H1 (cell line): ENCODE measurements around the gene ACACB. TPM values are rescaled to one million over a fixed set of nuclear protein-coding genes. Genes with fewer than 3 reads are reported as not detected.

Experiments used
- CTCF ChIA-PET: fragments of 300-600 bp; sonication (Branson Sonifier 250); formaldehyde crosslinking; loops from one replicate; lab custom pipeline; 2021; ENCODE audit not compliant: partially characterized antibody; lab: Charles Lee
- POLR2A ChIA-PET: fragments of 300-600 bp; sonication (Branson Sonifier 250); formaldehyde crosslinking; loops from one replicate; lab custom pipeline; 2021; ENCODE audit warnings: inconsistent platforms; ENCODE audit not compliant: partially characterized antibody; lab: Charles Lee
- DNase-seq, 2 experiments: peaks; one replicate each; pipeline versions ENCODE4 v3.0.0 to v3.0.0-alpha.2; 2010 to 2022; ENCODE audit warnings: low spot score in 2 of 2, low read depth in 1 of 2, mixed read lengths in 1 of 2
- FAIRE-seq: peaks from 2 replicates; lab custom pipeline; 2011; peaks lifted over from hg19 to GRCh38; lab: Jason Lieb, UNC
- H2AFZ ChIP-seq: 2 replicates; pipeline ENCODE4 v1.8.1; 2012; ENCODE audit warnings: low read length, inconsistent platforms
- H2AK5ac ChIP-seq: 2 replicates; pipeline ENCODE4 v1.6.1; 2013; ENCODE audit warnings: low read depth, low read length
- H2BK120ac ChIP-seq: replicated peaks from 2 replicates; pipeline ENCODE3; 2013; ENCODE audit warnings: low read depth, low read length, inconsistent platforms
- H2BK12ac ChIP-seq: 2 replicates; pipeline ENCODE4 v1.6.1; 2013; ENCODE audit warnings: low read depth, low read length
- H2BK15ac ChIP-seq: 2 replicates; pipeline ENCODE4 v1.6.1; 2013; ENCODE audit warnings: low read length
- H2BK20ac ChIP-seq: 2 replicates; pipeline ENCODE4 v1.6.1; 2013; ENCODE audit warnings: low read length
- H2BK5ac ChIP-seq: 2 replicates; pipeline ENCODE4 v1.6.1; 2013; ENCODE audit warnings: low read depth, low read length
- H3K14ac ChIP-seq: 2 replicates; pipeline ENCODE4 v1.6.1; 2013; ENCODE audit warnings: inconsistent platforms; ENCODE audit not compliant: insufficient read length
- H3K18ac ChIP-seq: 2 replicates; pipeline ENCODE4 v1.6.1; 2013; ENCODE audit warnings: low read length; ENCODE audit errors: extremely low read depth
- H3K23ac ChIP-seq: 2 replicates; pipeline ENCODE4 v1.6.1; 2013; ENCODE audit warnings: inconsistent platforms; ENCODE audit not compliant: insufficient read length
- H3K23me2 ChIP-seq: 2 replicates; pipeline ENCODE4 v1.6.1; 2013; ENCODE audit warnings: low read depth, low read length
- H3K27ac ChIP-seq: 2 replicates; pipeline ENCODE4 v1.6.1; 2011; ENCODE audit warnings: low read depth, low read length, inconsistent platforms
- H3K27me3 ChIP-seq, 4 experiments: replicated peaks in 1 of 4; 1 replicate in 1 of 4; 2 replicates in 3 of 4; pipeline versions ENCODE4 v1.6.1 to v1.8.1; 2011 to 2013; ENCODE audit warnings: low read length in 3 of 4, mild to moderate bottlenecking in 3 of 4, inconsistent platforms in 2 of 4, mixed read lengths in 2 of 4, moderate library complexity in 1 of 4; ENCODE audit not compliant: control insufficient read depth in 3 of 4, insufficient read depth in 3 of 4; ENCODE audit errors: extremely low read depth in 1 of 4
- H3K36me3 ChIP-seq, 4 experiments: 2 replicates each; pipeline versions ENCODE4 v1.6.1 to v1.8.1; 2011 to 2013; ENCODE audit warnings: mild to moderate bottlenecking in 4 of 4, low read length in 3 of 4, moderate library complexity in 2 of 4, control low read depth in 1 of 4, inconsistent platforms in 1 of 4; ENCODE audit not compliant: insufficient read depth in 4 of 4, control insufficient read depth in 2 of 4
- H3K4ac ChIP-seq: replicated peaks from 2 replicates; pipeline ENCODE3; 2013; ENCODE audit warnings: low read length, low read depth, mixed read lengths, inconsistent platforms; ENCODE audit not compliant: insufficient read length
- H3K4me1 ChIP-seq, 4 experiments: replicated peaks in 1 of 4; 1 replicate in 1 of 4; 2 replicates in 3 of 4; pipeline versions ENCODE4 v1.6.1 to v1.8.1; 2011 to 2013; ENCODE audit warnings: low read length in 3 of 4, inconsistent platforms in 2 of 4, mixed read lengths in 1 of 4; ENCODE audit not compliant: insufficient read depth in 4 of 4, control insufficient read depth in 3 of 4
- H3K4me2 ChIP-seq, 2 experiments: 2 replicates each; pipeline versions ENCODE4 v1.6.1 to v1.8.1; 2011 to 2013; ENCODE audit warnings: low read depth in 2 of 2, low read length in 2 of 2, control low read depth in 1 of 2, inconsistent platforms in 1 of 2, mild to moderate bottlenecking in 1 of 2; ENCODE audit not compliant: insufficient read depth in 1 of 2
- H3K4me3 ChIP-seq, 4 experiments: fragments of 200-600, 300-600 bp in 1 of 4; sonication (generic), shearing (Covaris generic), sonication (Bioruptor Twin) in 1 of 4; 2 replicates each; pipeline versions ENCODE4 v1.5.1 to v1.8.1; 2011 to 2016; ENCODE audit warnings: low read length in 4 of 4, low read depth in 3 of 4, control low read depth in 2 of 4, inconsistent platforms in 2 of 4, mild to moderate bottlenecking in 2 of 4, mixed read lengths in 1 of 4, moderate library complexity in 1 of 4; ENCODE audit not compliant: insufficient read depth in 2 of 4; ENCODE audit errors: extremely low read depth in 1 of 4
- H3K56ac ChIP-seq: replicated peaks from 2 replicates; pipeline ENCODE3; 2013; ENCODE audit warnings: low read depth, mild to moderate bottlenecking, mixed read lengths, low read length, inconsistent platforms; ENCODE audit not compliant: insufficient read length
- H3K79me1 ChIP-seq: 2 replicates; pipeline ENCODE4 v1.6.1; 2013; ENCODE audit warnings: low read depth, low read length, control low read depth
- H3K79me2 ChIP-seq, 2 experiments: 2 replicates each; pipeline versions ENCODE4 v1.6.1 to v1.8.1; 2012 to 2013; ENCODE audit warnings: low read length in 2 of 2, mild to moderate bottlenecking in 2 of 2, inconsistent platforms in 1 of 2; ENCODE audit not compliant: insufficient read depth in 2 of 2, control insufficient read depth in 1 of 2
- H3K9ac ChIP-seq, 4 experiments: replicated peaks in 1 of 4; 1 replicate in 1 of 4; 2 replicates in 3 of 4; pipeline versions ENCODE4 v1.6.1 to v1.8.1; 2011 to 2013; ENCODE audit warnings: low read depth in 3 of 4, low read length in 3 of 4, control low read depth in 2 of 4, mild to moderate bottlenecking in 2 of 4, moderate library complexity in 2 of 4, inconsistent platforms in 1 of 4; ENCODE audit errors: extremely low read depth in 1 of 4
- H3K9me3 ChIP-seq, 2 experiments: 2 replicates each; pipeline versions ENCODE4 v1.6.1 to v1.8.1; 2012 to 2013; ENCODE audit warnings: mild to moderate bottlenecking in 2 of 2, moderate library complexity in 2 of 2, control low read depth in 1 of 2, inconsistent platforms in 1 of 2, low read depth in 1 of 2, low read length in 1 of 2, mixed read lengths in 1 of 2; ENCODE audit not compliant: insufficient read depth in 2 of 2
- H4K20me1 ChIP-seq, 2 experiments: replicated peaks in 1 of 2; 2 replicates each; pipeline versions ENCODE3 to v1.8.1; 2011 to 2013; ENCODE audit warnings: inconsistent platforms in 2 of 2, low read length in 2 of 2, mild to moderate bottlenecking in 1 of 2; ENCODE audit not compliant: insufficient read depth in 2 of 2, control insufficient read depth in 1 of 2
- H4K5ac ChIP-seq: 2 replicates; pipeline ENCODE4 v1.6.1; 2013; ENCODE audit warnings: low read length, low read depth, mixed read lengths, inconsistent platforms; ENCODE audit not compliant: insufficient read length
- H4K8ac ChIP-seq: 2 replicates; pipeline ENCODE4 v1.8.0; 2013; ENCODE audit warnings: mild to moderate bottlenecking, moderate library complexity, low read length, inconsistent platforms; ENCODE audit not compliant: insufficient read depth; ENCODE audit errors: extremely low read depth
- H4K91ac ChIP-seq: replicated peaks from 2 replicates; pipeline ENCODE3; 2013; ENCODE audit warnings: low read length, mixed read lengths, inconsistent platforms; ENCODE audit not compliant: insufficient read length
- ASH2L ChIP-seq: fragments of 200-600, 300-600 bp; sonication (generic); IDR thresholded peaks from one replicate; pipeline ENCODE4 v1.7.1; 2017; ENCODE audit warnings: low read length
- ATF2 ChIP-seq: IDR thresholded peaks from 2 replicates; pipeline ENCODE4 v1.6.1; 2012; ENCODE audit warnings: low read length, inconsistent platforms
- BCL11A ChIP-seq, 2 experiments: IDR thresholded peaks; one replicate each; pipeline ENCODE4 v1.6.1; 2011; ENCODE audit warnings: low read depth in 2 of 2, low read length in 2 of 2, mild to moderate bottlenecking in 2 of 2
- CBX8 ChIP-seq: fragments of 300-800, 300-1000 bp; sonication (generic); IDR thresholded peaks from 2 replicates; pipeline ENCODE4 v1.7.1; 2016; ENCODE audit warnings: low read depth, low read length, borderline replicate concordance
- CHD1 ChIP-seq: IDR thresholded peaks from 2 replicates; pipeline ENCODE4 v1.6.1; 2012; ENCODE audit warnings: low read depth, low read length, improper control_type of control experiment
- POLR2AphosphoS5 ChIP-seq: IDR thresholded peaks from 2 replicates; pipeline ENCODE4 v1.6.1; 2011; ENCODE audit warnings: low read depth, low read length
- RAD21 ChIP-seq, 2 experiments: IDR thresholded peaks in 1 of 2; conservative IDR thresholded peaks in 1 of 2; 2 replicates each; pipeline ENCODE4 v1.6.1; 2011; ENCODE audit warnings: low read depth in 2 of 2, low read length in 2 of 2, improper control_type of control experiment in 1 of 2, inconsistent platforms in 1 of 2, mild to moderate bottlenecking in 1 of 2, moderate library complexity in 1 of 2
- RNF2 ChIP-seq: fragments of 200-900, 300-1000 bp; sonication (generic); IDR thresholded peaks from 2 replicates; pipeline ENCODE4 v1.7.1; 2016; ENCODE audit warnings: borderline replicate concordance, low read depth, mild to moderate bottlenecking, antibody characterized with exemption, low read length; ENCODE audit not compliant: poor library complexity, severe bottlenecking; ENCODE audit errors: missing control alignments
- RXRA ChIP-seq: IDR thresholded peaks from 2 replicates; pipeline ENCODE4 v1.6.1; 2011; ENCODE audit warnings: low read depth, mild to moderate bottlenecking, low read length, moderate library complexity; ENCODE audit not compliant: insufficient read depth
- SIX5 ChIP-seq: IDR thresholded peaks from 2 replicates; pipeline ENCODE4 v1.6.1; 2011; ENCODE audit warnings: mild to moderate bottlenecking, low read depth, low read length
- YY1 ChIP-seq: IDR thresholded peaks from 2 replicates; pipeline ENCODE4 v1.6.1; 2011; ENCODE audit warnings: low read depth, mild to moderate bottlenecking, low read length
- WGBS, 2 experiments: shearing (Covaris generic) in 1 of 2; methylation state at CpG; one replicate each; pipeline versions ENCODE4 v1.1.6 to v1.1.7; 2013 to 2015; ENCODE audit warnings: low lambda C conversion rate in 2 of 2, mixed read lengths in 2 of 2, inconsistent platforms in 1 of 2, low coverage in 1 of 2, missing lambda C conversion rate in 1 of 2; ENCODE audit not compliant: insufficient replicate concordance in 2 of 2, insufficient coverage in 1 of 2, insufficient read length in 1 of 2; ENCODE audit errors: extremely low coverage in 1 of 2, missing lambda C conversion rate in 1 of 2; 5-methylcytosine and 5-hydroxymethylcytosine counted together
- polyA plus RNA-seq, 7 experiments: library from polyadenylated mRNA; depleted of rRNA in 3 of 7; stranded (reverse) in 5 of 7; unstranded in 2 of 7; fragments of >200 nt in 5 of 7; fragments of 200-250 nt in 2 of 7; gene quantifications; 1 replicate in 5 of 7; 2 replicates in 1 of 7; 4 replicates in 1 of 7; pipeline versions ENCODE4 v1.2.1 to v1.2.3, GENCODE V29; 2011 to 2013; ENCODE audit warnings: missing spikeins in 2 of 7, mixed read lengths in 2 of 7
- total RNA-seq: library from RNA; stranded (reverse); fragmentation: NEBNext Ultra II Directional; extraction: Animal tissue kit (Norgen Biotek cat#: 25700); gene quantifications from 2 replicates; pipeline ENCODE4 v1.2.1, GENCODE V29; 2021

The ACACB gene
- total and polyA plus RNA-seq, 2 of the 8 experiments (the other 6 are each of a cell fraction or from before 2014, with no cell fraction given), result 5.8 to 15.3 TPM

- H4K5ac ChIP-seq, result no peak overlapping the region
- no peak overlapping the region for H3K27ac ChIP-seq
- ChIA-PET POLR2A (no interaction called here), CTCF (interaction anchor here (1.2 to 1.4 kb wide), 2 partner anchors 9 to 19 kb away, joined by 3 read pairs; no protein-coding TSS in a partner anchor)
- FAIRE-seq (no peak), DNase-seq (no peak)
- no peak overlapping the region for H2BK5ac ChIP-seq
- H2AK5ac ChIP-seq, result no peak overlapping the region
- H3K9ac ChIP-seq, result no peak overlapping the region
- no peak overlapping the region for H2BK20ac ChIP-seq
- H4K91ac ChIP-seq, result no peak overlapping the region
- no peak overlapping the region for H2BK12ac ChIP-seq
- H3K4me2 ChIP-seq, result no peak overlapping the region
- no peak overlapping the region for H3K14ac ChIP-seq
- no peak overlapping the region for H3K18ac ChIP-seq
- no peak overlapping the region for H2BK120ac ChIP-seq
- H2BK15ac ChIP-seq, result no peak overlapping the region
- 93% methylated on average over 16 of the region's 16 CpGs; no CpG with 5 or more reads in 1 of the 2 experiments for WGBS, 2 experiments
- H3K36me3 ChIP-seq, result no peaks in the 10 kb centered on the region; a peak in 1 of 8 replicates
- no peaks in the 10 kb centered on the region for H3K27me3 ChIP-seq
- no peaks in the 10 kb centered on the region for H3K79me1 ChIP-seq
- H3K79me2 ChIP-seq, result no peaks in the 10 kb centered on the region
- H3K23me2 ChIP-seq, result no peaks in the 10 kb centered on the region
- H3K23ac ChIP-seq, result no peak overlapping the region
- H3K4me1 ChIP-seq, result no peaks in the 10 kb centered on the region
- H3K9me3 ChIP-seq, result no peaks in the 10 kb centered on the region
- H4K8ac ChIP-seq, result no peak overlapping the region
- no peak overlapping the region for H3K4me3 ChIP-seq
- no peak overlapping the region for H2AFZ ChIP-seq
- H3K56ac ChIP-seq, result no peak overlapping the region
- no peak overlapping the region for H3K4ac ChIP-seq
- no peaks in the 10 kb centered on the region for H4K20me1 ChIP-seq
- TF ChIP-seq BCL11A (IDR thresholded peaks at IDR 0.05; ENCODE audit: low read depth in 2 of 2, low read length in 2 of 2), result no peak
- no peak for TF ChIP-seq POLR2AphosphoS5
- no peak for TF ChIP-seq CHD1
- TF ChIP-seq RAD21 (IDR thresholded peaks at IDR 0.05 in 1 of 2, conservative IDR thresholded peaks at IDR 0.05 in 1 of 2; ENCODE audit: low read depth in 2 of 2, low read length in 2 of 2), result no peak
- no peak for TF ChIP-seq SIX5
- TF ChIP-seq YY1, result no peak
- no peak for TF ChIP-seq CBX8
- TF ChIP-seq RNF2, result no peak
- no peak for TF ChIP-seq ATF2
- TF ChIP-seq RXRA, result no peak
- no peak for TF ChIP-seq ASH2L
Observed at GRCh38 chr12:109212460-109213115, 96.2 kb downstream of the ACACB start.
